CD4-positive, alpha-beta T cell treated with Interleukin-21 for 1 hour (primary cell): ENCODE data around the gene IQGAP2.
"Not testable (repeated sequence)": the region's sequence is repeated elsewhere in the genome, so short reads cannot be mapped to it uniquely, and the experiment has no call there.

Experiments used
- DNase-seq: peaks from one replicate; pipeline ENCODE4 v3.0.0-alpha.2; 2020

IQGAP2 gene

GRCh38 chr5:76514292-76514691 lies 111.2 kb downstream of the IQGAP2 start:
- no peak for DNase-seq

DNA sequence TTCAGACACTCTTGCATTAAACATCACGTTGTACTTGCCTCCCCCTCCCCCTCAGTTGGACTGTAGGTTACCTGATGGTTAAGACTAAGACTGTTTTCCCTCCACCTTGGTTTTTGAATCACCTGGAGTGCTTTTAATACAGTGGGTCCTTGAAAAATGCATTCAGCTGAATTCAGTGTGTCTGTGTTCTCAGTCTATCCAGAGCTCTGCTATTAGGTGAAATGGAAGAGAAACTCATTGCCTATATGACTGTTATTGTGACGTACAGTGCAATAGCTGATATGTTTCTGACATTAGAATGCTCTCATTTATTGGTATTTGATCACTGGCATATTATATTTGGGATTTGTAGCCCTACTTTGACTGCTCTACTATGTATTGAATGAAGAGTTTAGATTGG lies 111.6 kb downstream of the IQGAP2 start:
- DNase-seq: no peak

DNA sequence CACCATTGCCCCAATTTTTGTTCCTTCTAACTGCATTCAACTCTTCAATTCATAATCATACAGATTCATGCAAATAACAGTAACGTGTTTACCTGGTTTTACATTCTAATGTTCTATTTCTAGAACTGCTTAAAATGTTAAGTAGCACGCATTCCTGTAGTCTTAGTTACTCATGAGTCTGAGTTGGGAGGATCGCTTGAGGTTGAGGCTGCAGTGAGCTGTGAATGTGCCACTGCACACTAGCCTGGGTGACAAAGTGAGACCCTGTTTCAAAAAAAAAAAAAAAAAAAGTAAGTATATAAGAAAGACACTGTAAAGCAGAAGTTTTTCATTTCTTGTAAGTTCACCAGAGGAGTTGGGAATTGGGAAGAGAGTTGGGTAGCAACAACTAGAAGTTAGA lies 114.2 kb downstream of the IQGAP2 start:
- no peak for DNase-seq

- DNase-seq: not testable (repeated sequence)
Observed at GRCh38 chr5:76518246-76518645, 115.2 kb downstream of the IQGAP2 start.

DNA sequence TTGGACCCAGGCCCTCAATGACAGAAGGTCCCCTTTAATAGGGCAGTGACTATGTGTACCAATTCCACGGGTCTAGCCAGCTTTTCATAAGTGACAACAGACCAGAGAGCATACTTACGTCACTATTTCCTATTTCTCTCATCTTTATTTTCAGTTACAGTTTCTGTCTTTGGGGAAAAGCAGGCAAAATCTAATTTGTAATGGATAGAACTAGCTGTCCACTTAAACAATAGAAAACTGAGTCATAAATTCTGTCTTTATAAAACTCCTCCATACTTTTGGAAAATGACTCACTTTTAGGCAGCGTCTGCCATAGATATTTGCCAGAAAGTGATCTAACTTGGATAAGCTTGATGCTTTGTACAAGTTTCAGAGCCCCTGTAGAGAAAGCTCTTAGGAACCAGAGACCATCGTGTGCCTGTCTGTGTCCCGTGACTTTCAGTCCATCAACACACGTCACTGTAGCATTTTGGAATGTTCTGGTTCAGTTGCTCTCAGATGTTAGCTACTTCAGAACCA lies 118.2 kb downstream of the IQGAP2 start:
- DNase-seq: peak; percentile 12

DNA sequence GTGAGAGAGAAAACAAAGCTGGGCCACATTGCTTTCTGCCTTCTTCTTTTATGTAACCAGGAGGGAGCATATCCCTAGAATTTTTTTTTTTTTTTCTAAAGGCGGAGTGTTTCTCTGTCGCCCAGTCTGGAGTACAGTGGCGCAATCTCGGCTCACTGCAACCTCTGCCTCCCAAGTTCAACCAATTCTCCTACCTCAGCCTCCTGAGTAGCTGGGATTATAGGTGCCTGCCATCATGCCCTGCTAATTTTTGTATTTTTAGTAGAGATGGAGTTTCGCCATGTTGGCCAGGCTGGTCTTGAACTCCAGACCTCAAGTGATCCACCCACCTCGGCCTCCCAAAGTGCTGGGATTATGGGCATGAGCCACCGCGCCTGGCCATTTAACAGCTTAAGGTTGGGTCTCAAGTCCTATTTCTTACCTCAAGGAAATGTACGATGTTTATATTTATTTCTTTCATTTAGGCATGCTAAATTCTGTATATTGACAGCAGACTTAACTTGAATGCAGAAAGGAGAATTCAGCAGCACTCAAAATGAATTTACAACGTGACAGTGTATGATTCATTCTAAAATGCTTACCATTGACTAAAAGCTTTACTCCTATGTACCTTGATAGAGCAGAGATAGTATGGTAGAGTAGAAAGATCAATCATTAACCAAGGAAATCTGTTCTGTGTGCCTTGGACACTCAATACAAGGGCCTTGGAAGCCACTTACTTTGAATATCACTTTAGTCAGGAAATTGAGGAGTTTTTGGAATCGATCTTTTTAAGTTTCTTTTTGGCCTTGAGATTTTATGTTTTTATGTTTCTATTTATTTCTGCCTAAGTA lies 119.2 kb downstream of the IQGAP2 start:
- DNase-seq: no peak

DNA sequence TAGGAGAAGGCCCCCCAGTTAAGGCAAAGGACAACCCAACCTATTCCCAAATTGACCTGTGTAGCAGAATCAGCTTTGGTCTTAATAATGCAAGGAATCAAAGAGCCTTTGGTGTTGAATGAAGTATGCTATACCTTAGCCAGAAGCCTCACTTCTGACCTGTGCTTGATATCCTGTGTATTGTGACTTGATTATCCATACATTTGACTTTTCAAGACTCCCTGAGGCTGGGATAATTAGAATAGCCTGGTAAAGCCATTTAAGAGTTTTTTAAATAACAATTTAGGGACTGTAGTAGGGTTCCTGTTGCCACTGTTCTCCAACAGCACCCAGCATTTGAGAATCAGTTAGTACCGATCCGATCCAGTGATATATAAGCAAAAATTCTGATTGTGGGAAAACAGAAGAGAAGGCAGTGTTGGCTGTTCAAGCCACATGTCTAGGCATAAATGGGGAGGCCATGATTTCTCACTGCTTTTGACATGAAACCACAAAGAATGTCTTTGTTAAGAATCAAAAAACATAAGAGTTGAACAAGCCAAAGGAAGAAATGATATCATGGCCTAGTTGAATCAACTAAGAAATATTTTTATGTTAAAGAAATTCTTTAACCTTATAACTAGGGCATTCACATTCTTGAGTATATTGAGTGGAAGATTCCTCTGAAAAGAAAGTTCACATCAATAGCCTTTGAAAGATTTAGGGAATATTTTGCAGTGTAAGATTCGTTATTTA lies 121.2 kb downstream of the IQGAP2 start:
- no peak for DNase-seq

DNA sequence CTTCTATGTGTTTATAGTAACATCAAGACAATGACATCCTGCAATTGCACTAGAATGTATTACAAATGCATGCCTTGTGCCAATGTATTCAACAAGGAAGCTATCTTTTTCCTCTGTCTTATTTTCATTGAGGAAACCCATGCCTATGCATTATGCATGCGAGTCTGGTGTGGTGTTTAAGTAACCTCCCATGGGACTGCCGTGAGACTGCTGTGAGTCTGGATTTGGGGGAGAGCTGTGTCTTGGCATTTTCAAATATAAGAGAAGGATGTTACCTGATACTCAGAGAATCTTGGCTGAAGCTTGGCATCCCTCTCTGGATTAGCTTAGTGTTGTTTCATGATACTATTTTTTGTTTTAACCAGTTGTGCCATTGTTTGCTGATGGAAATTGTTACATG lies 121.8 kb downstream of the IQGAP2 start:
- DNase-seq: no peak

GRCh38 chr5:76525956-76526355 lies 122.9 kb downstream of the IQGAP2 start:
- no peak for DNase-seq

DNA sequence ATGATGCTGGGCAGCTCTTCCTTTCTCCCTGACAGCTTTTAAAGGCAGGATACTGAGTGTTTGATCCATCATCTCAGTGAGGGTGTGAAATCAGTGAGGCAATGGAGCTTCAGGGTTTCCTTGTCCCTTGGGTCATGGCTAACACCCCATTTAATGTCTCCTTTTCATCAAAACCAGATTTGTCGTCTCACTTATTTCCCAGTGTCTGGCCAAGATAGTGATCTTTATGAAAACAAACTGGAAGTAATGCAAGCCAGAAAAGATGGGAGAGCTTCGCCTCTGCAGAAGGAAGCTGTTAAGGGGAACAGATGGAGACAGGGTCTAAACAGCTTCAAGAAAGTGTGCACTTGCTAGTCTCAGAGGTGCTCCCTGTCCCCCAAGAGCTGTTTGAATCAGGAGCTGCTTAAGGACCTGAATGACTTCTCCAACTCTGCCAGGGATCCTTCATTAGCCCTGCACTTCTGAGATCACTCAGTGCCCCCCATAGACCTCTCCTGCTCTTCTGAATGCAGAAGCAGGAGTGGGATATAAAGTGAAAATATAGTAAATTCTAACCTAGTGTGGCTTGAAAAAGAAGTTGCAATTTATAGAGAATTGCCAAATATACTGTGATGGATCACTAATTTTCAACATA lies 124.0 kb downstream of the IQGAP2 start:
- DNase-seq: no peak

DNA sequence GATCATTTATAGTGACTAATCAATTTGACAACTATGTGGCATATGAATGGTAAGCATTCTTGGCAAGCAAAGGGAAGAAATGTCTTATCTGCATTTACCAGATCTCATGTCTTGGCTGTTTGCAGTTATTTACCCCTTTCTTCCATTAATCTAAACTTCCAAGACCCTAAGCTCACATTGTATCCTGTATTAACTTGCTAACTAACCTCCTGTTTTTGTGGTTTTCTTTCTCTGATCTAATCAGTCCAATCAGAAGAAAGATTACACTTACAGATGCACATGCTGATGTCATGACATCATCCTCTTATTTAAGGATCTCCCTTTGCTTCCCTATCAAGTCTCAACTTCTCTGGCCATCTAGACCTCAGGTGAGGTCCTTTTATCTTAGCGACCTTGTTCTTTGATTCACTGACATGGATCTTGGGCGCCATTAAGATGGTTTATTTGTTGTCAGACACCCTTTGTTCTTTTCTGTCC lies 124.6 kb downstream of the IQGAP2 start:
- DNase-seq: no peak

- DNase-seq: no peak
Observed at GRCh38 chr5:76528547-76529331, 125.7 kb downstream of the IQGAP2 start.

DNA sequence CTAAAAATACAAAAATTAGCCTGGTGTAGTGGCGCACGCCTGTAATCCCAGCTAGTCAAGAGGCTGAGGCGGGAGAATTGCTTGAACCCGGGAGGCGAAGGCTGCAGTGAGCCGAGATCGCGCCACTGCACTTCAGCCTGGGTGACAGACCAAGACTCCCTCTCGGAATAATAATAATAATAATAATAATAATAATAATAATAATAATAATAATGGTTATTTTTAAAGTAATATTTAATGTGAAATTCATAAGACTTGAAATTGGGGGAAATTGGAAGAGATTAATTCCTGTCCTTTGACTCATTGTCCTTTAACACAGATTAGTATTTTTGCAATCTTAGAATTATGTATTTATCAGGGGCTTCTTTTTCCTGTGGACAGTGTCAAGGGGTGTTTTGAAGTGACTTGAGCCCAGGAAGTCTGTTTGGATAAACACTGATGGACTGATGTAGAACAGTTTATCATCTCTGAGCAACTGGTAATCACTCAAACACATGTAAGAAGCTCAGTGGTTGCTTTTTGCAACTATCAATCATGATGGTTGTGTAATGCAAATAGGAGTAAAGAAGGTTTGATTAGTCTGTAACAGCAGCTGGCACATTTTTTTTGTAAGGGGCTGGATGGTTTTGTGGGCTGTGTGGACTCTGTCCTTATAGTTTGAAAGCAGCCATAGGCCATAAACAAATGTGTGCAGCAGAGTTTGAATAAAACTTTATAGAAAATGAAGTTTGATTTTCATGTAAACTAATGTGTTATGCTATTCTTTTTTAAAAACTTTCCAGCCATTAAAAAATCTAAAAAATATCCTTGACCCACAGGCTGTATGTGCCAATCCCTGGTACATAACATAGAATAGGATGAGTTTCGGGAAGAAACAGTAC lies 126.6 kb downstream of the IQGAP2 start:
- DNase-seq: no peak

DNA sequence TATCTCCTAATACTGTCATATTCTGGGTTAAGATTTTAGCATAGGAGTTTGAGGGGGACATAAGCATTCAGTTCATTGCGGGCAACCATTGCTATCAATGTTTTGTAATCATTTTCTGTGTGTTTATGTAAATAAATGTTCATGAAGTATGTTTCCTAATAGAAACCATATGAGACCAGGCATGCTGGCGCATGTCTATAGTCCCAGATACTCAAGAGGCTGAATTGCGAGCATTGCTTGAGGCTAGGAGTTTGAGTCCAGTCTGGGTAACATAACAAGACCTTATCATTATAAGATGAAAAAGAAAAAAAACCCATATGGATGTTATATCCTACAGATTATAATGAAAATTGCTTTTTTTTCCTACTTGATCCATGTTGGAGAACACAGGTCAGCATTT lies 129.0 kb downstream of the IQGAP2 start:
- no peak for DNase-seq

- DNase-seq: no peak
Observed at GRCh38 chr5:76532973-76533372, 129.9 kb downstream of the IQGAP2 start.

DNA sequence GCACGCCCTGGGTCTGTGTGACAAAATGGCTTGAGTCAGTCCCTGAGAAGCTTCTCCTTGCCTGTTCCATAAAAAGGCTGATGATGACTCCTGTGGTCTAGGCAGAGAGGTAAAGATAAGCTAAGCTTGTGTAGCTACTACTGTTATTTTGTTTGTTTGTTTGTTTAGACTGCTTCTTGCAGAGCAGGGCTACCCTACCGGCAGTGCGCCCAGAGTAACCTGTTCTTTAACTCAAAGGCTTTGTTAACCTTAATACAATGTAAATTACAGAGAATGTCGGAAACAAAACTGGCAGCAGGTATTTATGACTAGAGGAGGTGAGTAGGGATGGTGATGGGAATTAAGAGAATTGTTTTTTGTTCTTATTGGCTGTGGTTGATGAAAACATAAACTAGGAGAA lies 132.5 kb downstream of the IQGAP2 start:
- no peak for DNase-seq

- DNase-seq: no peak
Observed at GRCh38 chr5:76537073-76537543, 134.0 kb downstream of the IQGAP2 start.

DNA sequence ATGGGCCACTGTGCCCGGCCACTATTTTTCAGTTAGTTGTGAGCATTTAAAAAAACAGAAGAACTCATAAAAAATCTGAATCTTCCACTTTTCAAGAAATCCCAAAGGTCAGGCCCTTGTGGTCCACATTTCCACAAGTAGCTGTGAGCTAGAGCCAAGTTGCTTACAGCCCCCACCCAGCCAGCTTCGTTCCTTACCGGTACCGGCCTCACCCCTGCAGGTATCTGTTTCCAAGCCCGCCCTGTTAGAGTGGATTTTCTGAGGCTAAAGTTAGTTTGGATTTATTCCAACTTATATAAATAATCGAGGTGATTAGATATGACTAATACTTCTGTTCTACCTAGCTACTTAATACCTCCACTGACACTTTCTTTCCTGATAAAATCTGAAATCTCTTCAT lies 139.2 kb downstream of the IQGAP2 start:
- DNase-seq: no peak

DNA sequence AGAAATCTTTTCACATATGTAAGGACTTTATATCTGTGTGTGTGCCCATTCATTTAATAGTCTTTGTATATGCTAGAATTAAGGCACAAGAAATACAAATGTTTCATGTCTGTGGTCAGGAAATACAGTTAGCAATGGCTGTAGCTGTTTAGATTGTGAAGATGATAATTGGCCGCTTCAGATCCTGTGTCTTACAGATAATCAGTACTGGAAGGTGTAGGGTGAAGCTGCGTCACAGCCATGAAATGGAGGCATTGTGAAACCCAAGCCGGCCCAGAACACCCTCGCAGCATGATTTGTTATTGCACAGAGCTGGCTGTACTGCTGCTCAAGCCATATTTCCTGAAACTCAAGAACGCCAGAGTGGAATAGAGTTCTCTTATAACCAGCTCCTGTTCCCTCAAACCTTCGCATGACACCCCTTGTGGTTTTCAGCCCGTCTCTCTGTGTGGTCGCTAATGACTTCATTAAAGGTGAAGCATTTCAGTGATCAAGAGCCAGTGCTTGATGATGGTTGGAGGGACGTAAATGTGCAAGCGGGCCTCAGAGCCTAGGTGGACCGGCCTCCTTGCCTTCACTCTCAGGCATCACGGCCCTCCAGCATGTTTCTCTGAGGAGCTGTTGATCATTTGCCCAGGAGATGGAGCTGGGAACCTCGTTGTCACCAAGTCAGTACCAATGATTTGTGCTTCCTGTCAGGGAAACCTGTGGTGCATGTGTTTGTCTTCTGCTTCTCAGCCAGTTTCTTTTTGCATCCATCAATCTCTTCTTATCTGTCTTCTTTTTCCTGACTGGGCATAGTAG lies 140.0 kb downstream of the IQGAP2 start:
- DNase-seq: peak; percentile 74

GRCh38 chr5:76544268-76544926 lies 141.3 kb downstream of the IQGAP2 start:
- DNase-seq: peak; percentile 78
